ENCODE measurements around the gene XG.
"Not testable (repeated sequence)": the region's sequence is repeated elsewhere in the genome, so short reads cannot be mapped to it uniquely, and the experiment has no call there.

DNA sequence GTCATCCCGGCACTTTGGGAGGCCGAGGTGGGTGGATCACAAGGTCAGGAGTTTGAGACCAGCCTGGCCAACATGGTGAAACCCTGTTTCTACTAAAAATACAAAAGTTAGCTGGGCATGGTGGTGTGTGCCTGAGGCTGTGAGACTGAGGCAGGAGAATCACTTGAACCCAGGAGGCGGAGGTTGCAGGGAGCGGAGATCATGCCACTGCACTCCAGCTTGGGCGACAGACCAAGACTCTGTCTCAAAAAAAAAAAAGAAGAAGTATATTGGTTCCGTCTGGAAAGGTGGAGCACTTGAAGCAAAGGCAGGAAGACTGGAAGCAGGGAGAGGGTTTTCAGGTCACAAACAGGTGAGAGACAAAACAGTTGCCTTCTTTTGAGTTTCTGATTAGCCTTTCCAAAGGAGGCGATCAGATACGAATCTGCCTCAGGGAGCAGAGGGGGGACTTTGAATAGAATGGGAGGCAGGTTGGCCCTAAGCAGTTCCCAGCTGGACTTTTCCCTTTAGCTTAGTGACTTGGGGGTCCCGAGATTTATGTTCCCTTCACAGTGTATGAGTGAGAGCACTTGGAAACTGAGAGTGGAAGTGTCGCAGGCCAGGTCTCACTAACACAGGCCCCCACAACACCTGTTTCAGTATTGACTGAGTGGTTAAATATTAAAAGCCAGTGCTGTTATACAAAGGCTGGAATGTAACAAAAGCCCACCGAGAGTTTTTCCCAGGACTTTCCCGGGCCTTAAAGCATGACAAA lies 28.8 kb downstream of the XG start:
- TF ChIP-seq, protein P1, sequence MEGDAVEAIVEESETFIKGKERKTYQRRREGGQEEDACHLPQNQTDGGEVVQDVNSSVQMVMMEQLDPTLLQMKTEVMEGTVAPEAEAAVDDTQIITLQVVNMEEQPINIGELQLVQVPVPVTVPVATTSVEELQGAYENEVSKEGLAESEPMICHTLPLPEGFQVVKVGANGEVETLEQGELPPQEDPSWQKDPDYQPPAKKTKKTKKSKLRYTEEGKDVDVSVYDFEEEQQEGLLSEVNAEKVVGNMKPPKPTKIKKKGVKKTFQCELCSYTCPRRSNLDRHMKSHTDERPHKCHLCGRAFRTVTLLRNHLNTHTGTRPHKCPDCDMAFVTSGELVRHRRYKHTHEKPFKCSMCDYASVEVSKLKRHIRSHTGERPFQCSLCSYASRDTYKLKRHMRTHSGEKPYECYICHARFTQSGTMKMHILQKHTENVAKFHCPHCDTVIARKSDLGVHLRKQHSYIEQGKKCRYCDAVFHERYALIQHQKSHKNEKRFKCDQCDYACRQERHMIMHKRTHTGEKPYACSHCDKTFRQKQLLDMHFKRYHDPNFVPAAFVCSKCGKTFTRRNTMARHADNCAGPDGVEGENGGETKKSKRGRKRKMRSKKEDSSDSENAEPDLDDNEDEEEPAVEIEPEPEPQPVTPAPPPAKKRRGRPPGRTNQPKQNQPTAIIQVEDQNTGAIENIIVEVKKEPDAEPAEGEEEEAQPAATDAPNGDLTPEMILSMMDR (conservative IDR thresholded peaks at IDR 0.05 in 1 of 2, IDR thresholded peaks at IDR 0.05 in 1 of 2; ENCODE audit: low read depth in 1 of 2, low read length in 2 of 2), result not testable (repeated sequence)
- not testable (repeated sequence) for TF ChIP-seq EZH2 (IDR thresholded peaks at IDR 0.05; ENCODE audit: low read length, missing control alignments)

Measured in fibroblast of lung (primary cell).